ENCODE data around the gene LAMC1.

Gene LAMC1

GRCh38 chr1:183101841-183102276, 78.6 kb downstream of the LAMC1 start:
- in situ Hi-C loops (cut with HindIII; ENCODE audit: low sequenced_read_pairs): no loop called here

- in situ Hi-C loops (cut with HindIII; ENCODE audit: low sequenced_read_pairs): no loop called here
Observed at GRCh38 chr1:183103147-183103546, 79.9 kb downstream of the LAMC1 start.

- in situ Hi-C loops (cut with HindIII; ENCODE audit: low sequenced_read_pairs): no loop called here
Observed at GRCh38 chr1:183103577-183103976, 80.4 kb downstream of the LAMC1 start.

GRCh38 chr1:183105449-183105848, 82.2 kb downstream of the LAMC1 start:
- in situ Hi-C loops (cut with HindIII; ENCODE audit: low sequenced_read_pairs): loop anchor here (5.0 kb wide), 1 partner anchor 33 kb away; no protein-coding TSS in a partner anchor

- in situ Hi-C loops (cut with HindIII; ENCODE audit: low sequenced_read_pairs): loop anchor here (5.0 kb wide), 1 partner anchor 34 kb away; no protein-coding TSS in a partner anchor
Observed at GRCh38 chr1:183106166-183106565, 82.9 kb downstream of the LAMC1 start.

- in situ Hi-C loops (cut with HindIII; ENCODE audit: low sequenced_read_pairs): loop anchor here (5.0 kb wide), 1 partner anchor 34 kb away; no protein-coding TSS in a partner anchor
Observed at GRCh38 chr1:183106746-183107145, 83.5 kb downstream of the LAMC1 start.

- in situ Hi-C loops (cut with HindIII; ENCODE audit: low sequenced_read_pairs): no loop called here
Observed at GRCh38 chr1:183110326-183110880, 87.2 kb downstream of the LAMC1 start.

GRCh38 chr1:183114441-183114840, 91.2 kb downstream of the LAMC1 start:
- in situ Hi-C loops (cut with HindIII; ENCODE audit: low sequenced_read_pairs): no loop called here

- in situ Hi-C loops (cut with HindIII; ENCODE audit: low sequenced_read_pairs): no loop called here
Observed at GRCh38 chr1:183116416-183116815, 93.2 kb downstream of the LAMC1 start.

GRCh38 chr1:183121609-183122008, 98.4 kb downstream of the LAMC1 start:
- in situ Hi-C loops (cut with HindIII; ENCODE audit: low sequenced_read_pairs): no loop called here

GRCh38 chr1:183124259-183124658, 101.0 kb downstream of the LAMC1 start:
- in situ Hi-C loops (cut with HindIII; ENCODE audit: low sequenced_read_pairs): no loop called here

GRCh38 chr1:183125279-183125999, 102.2 kb downstream of the LAMC1 start:
- in situ Hi-C loops (cut with HindIII; ENCODE audit: low sequenced_read_pairs): no loop called here

- in situ Hi-C loops (cut with HindIII; ENCODE audit: low sequenced_read_pairs): no loop called here
Observed at GRCh38 chr1:183126000-183126366, 102.8 kb downstream of the LAMC1 start.

- in situ Hi-C loops (cut with HindIII; ENCODE audit: low sequenced_read_pairs): no loop called here
Observed at GRCh38 chr1:183126528-183126927, 103.3 kb downstream of the LAMC1 start.

- in situ Hi-C loops (cut with HindIII; ENCODE audit: low sequenced_read_pairs): no loop called here
Observed at GRCh38 chr1:183129921-183130690, 106.9 kb downstream of the LAMC1 start.

GRCh38 chr1:183131166-183131565, 107.9 kb downstream of the LAMC1 start:
- in situ Hi-C loops (cut with HindIII; ENCODE audit: low sequenced_read_pairs): no loop called here

- in situ Hi-C loops (cut with HindIII; ENCODE audit: low sequenced_read_pairs): loop anchor here (5.0 kb wide), 1 partner anchor 97 kb away; no protein-coding TSS in a partner anchor
Observed at GRCh38 chr1:183135336-183135735, 112.1 kb downstream of the LAMC1 start.

GRCh38 chr1:183137782-183138181, 114.6 kb downstream of the LAMC1 start:
- in situ Hi-C loops (cut with HindIII; ENCODE audit: low sequenced_read_pairs): loop anchor here (5.0 kb wide), 1 partner anchor 95 kb away; no protein-coding TSS in a partner anchor

- in situ Hi-C loops (cut with HindIII; ENCODE audit: low sequenced_read_pairs): loop anchor here (5.0 kb wide), 1 partner anchor 94 kb away; no protein-coding TSS in a partner anchor
Observed at GRCh38 chr1:183138301-183138700, 115.1 kb downstream of the LAMC1 start.

GRCh38 chr1:183139281-183139942, 116.2 kb downstream of the LAMC1 start:
- in situ Hi-C loops (cut with HindIII; ENCODE audit: low sequenced_read_pairs): loop anchor here (5.0 kb wide), 1 partner anchor 93 kb away; no protein-coding TSS in a partner anchor

GRCh38 chr1:183140633-183141032, 117.4 kb downstream of the LAMC1 start:
- in situ Hi-C loops (cut with HindIII; ENCODE audit: low sequenced_read_pairs): no loop called here

All from endothelial cell of hepatic sinusoid (primary cell).